Embryonic facial prominence (tissue), 1 donor: ENCODE measurements around the gene STUM.
"Not testable (repeated sequence)": the region's sequence is repeated elsewhere in the genome, so short reads cannot be mapped to it uniquely, and the experiment has no call there.

ENCODE experiments used
- DNase-seq: peaks from one replicate; pipeline ENCODE4 v3.0.0-alpha.2; 2016; ENCODE audit errors: extremely low spot score

The STUM gene

GRCh38 chr1:226604560-226605317, 56.2 kb downstream of the STUM start:
- DNase-seq: no peak

GRCh38 chr1:226605318-226605950, 56.9 kb downstream of the STUM start:
- no peak for DNase-seq

- no peak for DNase-seq
These were observed 58.0 kb downstream of the STUM start for GRCh38 chr1:226606311-226607267.

- no peak for DNase-seq
These were observed 58.7 kb downstream of the STUM start for GRCh38 chr1:226607268-226607660.

GRCh38 chr1:226607821-226608220, 59.3 kb downstream of the STUM start:
- no peak for DNase-seq

GRCh38 chr1:226608699-226609505, 60.3 kb downstream of the STUM start:
- no peak for DNase-seq

- no peak for DNase-seq
These were observed 61.4 kb downstream of the STUM start for GRCh38 chr1:226609836-226610455.

- no peak for DNase-seq
These were observed 62.1 kb downstream of the STUM start for GRCh38 chr1:226610671-226611070.

- DNase-seq: no peak
These were observed 62.7 kb downstream of the STUM start for GRCh38 chr1:226611301-226611700.

- DNase-seq: not testable (repeated sequence)
These were observed 63.4 kb downstream of the STUM start for GRCh38 chr1:226611980-226612379.

GRCh38 chr1:226615876-226616275, 67.3 kb downstream of the STUM start:
- no peak for DNase-seq

- no peak for DNase-seq
These were observed 68.1 kb downstream of the STUM start for GRCh38 chr1:226616636-226617035.

- no peak for DNase-seq
These were observed 68.5 kb downstream of the STUM start for GRCh38 chr1:226617109-226617508.

GRCh38 chr1:226617719-226618118, 69.2 kb downstream of the STUM start:
- DNase-seq: not testable (repeated sequence)

- DNase-seq: no peak
These were observed 69.8 kb downstream of the STUM start for GRCh38 chr1:226618380-226618779.

GRCh38 chr1:226619031-226619430, 70.5 kb downstream of the STUM start:
- DNase-seq: no peak

GRCh38 chr1:226622012-226622411, 73.4 kb downstream of the STUM start:
- DNase-seq: no peak

- DNase-seq: no peak
These were observed 76.0 kb downstream of the STUM start for GRCh38 chr1:226624526-226624925.

GRCh38 chr1:226625326-226625725, 76.8 kb downstream of the STUM start:
- no peak for DNase-seq

- DNase-seq: no peak
These were observed 77.4 kb downstream of the STUM start for GRCh38 chr1:226625832-226626576.
